SK-N-SH (cell line): ENCODE measurements around the gene PHF21A. TPM values are rescaled to one million over a fixed set of nuclear protein-coding genes. Genes with fewer than 3 reads are reported as not detected.
A peak's percentile ranks its signal among the peaks of the same experiment; 100 is the strongest.

Experiments used
- CTCF ChIA-PET: fragments of 300-600, 350-600 bp; formaldehyde crosslinking; extraction: SDS; loops from one replicate; lab custom pipeline; 2021; lab: Yijun Ruan, JAX
- POLR2A ChIA-PET: fragments of 350-600 bp; sonication (Branson Sonifier 250); formaldehyde crosslinking; extraction: SDS; loops from one replicate; lab custom pipeline; 2020; ENCODE audit warnings: antibody characterized with exemption, inconsistent platforms; lab: Yijun Ruan, JAX
- DNase-seq: peaks from one replicate; pipeline ENCODE4 v3.0.0; 2012
- H2AFZ ChIP-seq: fragments of 200-600 bp; sonication (generic); 2 replicates; pipeline ENCODE4 v1.8.1; 2016; ENCODE audit warnings: antibody characterized with exemption, mild to moderate bottlenecking, low read depth
- H3F3A ChIP-seq: fragments of 200-600 bp; sonication (generic); replicated peaks from 2 replicates; pipeline ENCODE3; 2016; ENCODE audit warnings: antibody characterized with exemption, mild to moderate bottlenecking; ENCODE audit not compliant: insufficient read depth
- H3K27ac ChIP-seq, 2 experiments: fragments of 200-500 bp in 1 of 2; fragments of 200-600 bp in 1 of 2; sonication (Bioruptor generic) in 1 of 2; sonication (generic), shearing (Covaris generic) in 1 of 2; 2 replicates each; pipeline versions ENCODE4 v1.5.1 to v1.6.1; 2014 to 2016; ENCODE audit warnings: low read depth in 2 of 2, inconsistent platforms in 1 of 2, low read length in 1 of 2, mild to moderate bottlenecking in 1 of 2, mixed read lengths in 1 of 2
- H3K27me3 ChIP-seq: fragments of 200-600 bp; sonication (generic), shearing (Covaris generic); 2 replicates; pipeline ENCODE4 v1.6.1; 2016; ENCODE audit warnings: mixed run types; ENCODE audit not compliant: insufficient read depth
- H3K36me3 ChIP-seq, 2 experiments: fragments of 200-500 bp in 1 of 2; fragments of 200-600 bp in 1 of 2; sonication (Bioruptor generic) in 1 of 2; sonication (generic) in 1 of 2; replicated peaks in 1 of 2; 2 replicates each; pipeline versions ENCODE3 to v1.5.1; 2014 to 2016; ENCODE audit warnings: low read length in 1 of 2, mild to moderate bottlenecking in 1 of 2; ENCODE audit not compliant: insufficient read depth in 2 of 2, control insufficient read depth in 1 of 2
- H3K4me1 ChIP-seq, 2 experiments: fragments of 200-500 bp in 1 of 2; fragments of 200-600 bp in 1 of 2; sonication (Bioruptor generic) in 1 of 2; sonication (generic), shearing (Covaris generic) in 1 of 2; 2 replicates each; pipeline versions ENCODE4 v1.5.1 to v1.6.1; 2014 to 2016; ENCODE audit warnings: low read depth in 1 of 2, low read length in 1 of 2, mixed run types in 1 of 2; ENCODE audit not compliant: insufficient read depth in 2 of 2, control insufficient read depth in 1 of 2
- H3K4me2 ChIP-seq: fragments of 200-600 bp; sonication (generic), shearing (Covaris generic); 2 replicates; pipeline ENCODE4 v1.6.1; 2017; ENCODE audit warnings: mixed run types
- H3K4me3 ChIP-seq, 2 experiments: fragments of 200-500 bp in 1 of 2; fragments of 200-600 bp in 1 of 2; sonication (Bioruptor generic) in 1 of 2; sonication (generic), shearing (Covaris generic) in 1 of 2; 2 replicates each; pipeline versions ENCODE4 v1.5.1 to v1.8.1; 2014 to 2016; ENCODE audit warnings: low read depth in 2 of 2, inconsistent platforms in 1 of 2, low read length in 1 of 2, mild to moderate bottlenecking in 1 of 2, mixed read lengths in 1 of 2, moderate library complexity in 1 of 2
- H3K79me2 ChIP-seq: fragments of 200-600 bp; sonication (generic); 2 replicates; pipeline ENCODE4 v1.8.1; 2017; ENCODE audit warnings: mild to moderate bottlenecking; ENCODE audit not compliant: insufficient read depth
- H3K9ac ChIP-seq: fragments of 200-600 bp; sonication (generic); 2 replicates; pipeline ENCODE4 v1.6.1; 2017; ENCODE audit warnings: mixed run types
- H3K9me2 ChIP-seq: fragments of 200-600 bp; sonication (generic); 2 replicates; pipeline ENCODE4 v1.6.1; 2017; ENCODE audit warnings: mixed run types
- H3K9me3 ChIP-seq: fragments of 200-600 bp; sonication (generic); 2 replicates; pipeline ENCODE4 v1.6.1; 2017; ENCODE audit warnings: mixed run types, mild to moderate bottlenecking, moderate library complexity
- H4K20me1 ChIP-seq: fragments of 200-600 bp; sonication (generic); 2 replicates; pipeline ENCODE4 v1.6.1; 2017; ENCODE audit warnings: mild to moderate bottlenecking, mixed run types; ENCODE audit not compliant: insufficient read depth
- ELF1 ChIP-seq: IDR thresholded peaks from 2 replicates; pipeline ENCODE4 v1.4.0; 2012
- FOXM1 ChIP-seq: IDR thresholded peaks from 2 replicates; pipeline ENCODE4 v1.4.0; 2012; ENCODE audit warnings: low read depth, mild to moderate bottlenecking
- GABPA ChIP-seq: IDR thresholded peaks from 2 replicates; pipeline ENCODE4 v1.4.0; 2012; ENCODE audit warnings: low read depth, mild to moderate bottlenecking
- MEF2A ChIP-seq: IDR thresholded peaks from 2 replicates; pipeline ENCODE4 v1.4.0; 2012; ENCODE audit warnings: low read depth, borderline replicate concordance
- NRF1 ChIP-seq: IDR thresholded peaks from 2 replicates; pipeline ENCODE4 v1.6.1; 2012; ENCODE audit warnings: low read depth, mild to moderate bottlenecking, low read length
- POLR2AphosphoS5 ChIP-seq: IDR thresholded peaks from 2 replicates; pipeline ENCODE4 v1.6.1; 2012; ENCODE audit warnings: low read depth, low read length
- TCF12 ChIP-seq: IDR thresholded peaks from 2 replicates; pipeline ENCODE4 v1.4.0; 2012
- YY1 ChIP-seq: IDR thresholded peaks from 2 replicates; pipeline ENCODE4 v1.4.0; 2012; ENCODE audit warnings: low read depth, mild to moderate bottlenecking
- whole genome bisulfite sequencing: methylation state at CpG from one replicate; pipeline ENCODE4 v1.1.6; 2017; ENCODE audit warnings: low lambda C conversion rate; 5-methylcytosine and 5-hydroxymethylcytosine counted together
- polyA plus RNA-seq, 3 experiments: library from polyadenylated mRNA; depleted of rRNA; stranded (reverse); fragments of >200 nt; gene quantifications; 2 replicates each; pipeline ENCODE4 v1.2.3, GENCODE V29; 2012
- TF ChIP-seq, protein P1 (sequence below): fragments of 200-600 bp; sonication (generic); IDR thresholded peaks from 2 replicates; pipeline ENCODE4 v1.6.1; 2017; ENCODE audit warnings: antibody characterized with exemption, mild to moderate bottlenecking, moderate library complexity
- TF ChIP-seq, protein P2 (sequence below): IDR thresholded peaks from 2 replicates; pipeline ENCODE4 v1.4.0; 2012; ENCODE audit warnings: low read depth, borderline replicate concordance
- TF ChIP-seq, protein P3 (sequence below): IDR thresholded peaks from 2 replicates; pipeline ENCODE4 v1.4.0; 2012; ENCODE audit warnings: low read depth
- TF ChIP-seq, protein P4 (sequence below): IDR thresholded peaks from 2 replicates; pipeline ENCODE4; 2012

The PHF21A gene
- polyA plus RNA-seq, 1 of the 3 experiments (the other 2 are of a cell fraction), result 18.8 TPM

DNA sequence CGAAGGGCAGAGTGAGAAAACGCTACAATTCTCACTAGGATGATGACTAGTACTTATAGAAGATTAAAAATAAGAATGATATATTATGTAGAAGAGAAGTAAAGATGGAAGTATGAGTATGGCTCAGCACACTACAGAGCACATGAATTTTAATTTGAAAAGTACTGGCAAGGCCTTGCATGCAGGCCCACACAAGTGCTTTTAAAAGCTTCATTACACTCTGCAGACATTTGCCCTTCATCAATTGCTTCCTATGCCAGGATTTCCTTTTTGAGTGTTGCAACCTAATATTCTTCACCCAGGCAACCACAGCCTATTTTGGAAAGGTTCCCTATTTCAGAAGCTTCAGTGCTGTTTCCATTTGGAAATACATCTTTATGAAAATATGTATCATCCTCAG is 117.7 kb downstream of the PHF21A start:
- H3K9me3 ChIP-seq, result no peaks in the 10 kb centered on the region
- peaks cover 14% of the 10 kb centered on the region for H3K79me2 ChIP-seq
- H3K27ac ChIP-seq, result peak overlapping the region; percentile 10 to 43; a peak in 3 of 4 replicates
- peaks cover 6% of the 10 kb centered on the region; the same call in 1 of the 2 replicates for H4K20me1 ChIP-seq
- H3K36me3 ChIP-seq, result peaks cover 0 to 2% of the 10 kb centered on the region in 2 experiments
- TF ChIP-seq, protein P1, sequence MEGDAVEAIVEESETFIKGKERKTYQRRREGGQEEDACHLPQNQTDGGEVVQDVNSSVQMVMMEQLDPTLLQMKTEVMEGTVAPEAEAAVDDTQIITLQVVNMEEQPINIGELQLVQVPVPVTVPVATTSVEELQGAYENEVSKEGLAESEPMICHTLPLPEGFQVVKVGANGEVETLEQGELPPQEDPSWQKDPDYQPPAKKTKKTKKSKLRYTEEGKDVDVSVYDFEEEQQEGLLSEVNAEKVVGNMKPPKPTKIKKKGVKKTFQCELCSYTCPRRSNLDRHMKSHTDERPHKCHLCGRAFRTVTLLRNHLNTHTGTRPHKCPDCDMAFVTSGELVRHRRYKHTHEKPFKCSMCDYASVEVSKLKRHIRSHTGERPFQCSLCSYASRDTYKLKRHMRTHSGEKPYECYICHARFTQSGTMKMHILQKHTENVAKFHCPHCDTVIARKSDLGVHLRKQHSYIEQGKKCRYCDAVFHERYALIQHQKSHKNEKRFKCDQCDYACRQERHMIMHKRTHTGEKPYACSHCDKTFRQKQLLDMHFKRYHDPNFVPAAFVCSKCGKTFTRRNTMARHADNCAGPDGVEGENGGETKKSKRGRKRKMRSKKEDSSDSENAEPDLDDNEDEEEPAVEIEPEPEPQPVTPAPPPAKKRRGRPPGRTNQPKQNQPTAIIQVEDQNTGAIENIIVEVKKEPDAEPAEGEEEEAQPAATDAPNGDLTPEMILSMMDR, result no peak
- TF ChIP-seq GABPA (peak; percentile 84), ELF1 (peak; percentile 26; the same call in 1 of the 2 replicates), POLR2AphosphoS5 (no peak)
- TF ChIP-seq, all 33 proteins: peak for 2
- H3K27me3 ChIP-seq, result no peaks in the 10 kb centered on the region
- ChIA-PET CTCF (interaction anchor here (0.8 to 3.1 kb wide), 10 partner anchors 9 to 286 kb away, joined by 3 to 29 read pairs (median 4); partner anchors contain the start of gene PEX16), POLR2A (no interaction called here)
- no peak overlapping the region for H3K4me2 ChIP-seq
- DNase-seq, result no peak
- peaks cover 10% of the 10 kb centered on the region for H3F3A ChIP-seq
- no peak overlapping the region for H3K4me3 ChIP-seq
- H3K9me2 ChIP-seq, result no peaks in the 10 kb centered on the region
- peaks cover 0 to 34% of the 10 kb centered on the region in 2 experiments; a peak in 2 of 4 replicates for H3K4me1 ChIP-seq
- H2AFZ ChIP-seq, result 0 out of 2 replicates have a peak overlapping the region, but pooled peaks have one; percentile 42
- 95% methylated on average over 2 of the region's 2 CpGs for WGBS
- H3K9ac ChIP-seq, result no peak overlapping the region

DNA sequence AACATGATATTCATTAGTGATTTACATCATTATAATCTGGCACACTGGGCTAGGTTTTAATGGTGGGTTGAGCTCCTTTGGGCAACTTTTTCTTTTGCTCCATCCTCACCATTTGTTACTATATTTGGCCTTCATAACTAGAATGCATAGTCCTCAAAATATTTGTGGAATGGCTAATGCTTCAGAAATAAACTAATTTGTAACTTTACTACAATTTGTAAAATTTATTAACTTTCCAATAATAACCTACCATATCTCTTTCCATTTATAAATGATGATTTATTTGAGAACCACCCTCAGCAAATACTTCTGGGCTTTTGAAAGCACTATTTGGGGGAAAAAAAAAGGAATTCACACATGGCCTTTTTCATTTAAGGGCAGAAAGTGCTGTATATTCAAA is 119.1 kb downstream of the PHF21A start:
- Histone ChIP-seq H3K9me3 (no peaks in the 10 kb centered on the region), H3K9me2 (no peaks in the 10 kb centered on the region), H3K4me3 (no peak overlapping the region), H3K79me2 (peaks cover 14% of the 10 kb centered on the region), H3K4me2 (no peak overlapping the region), H3K36me3 (peaks cover 0 to 2% of the 10 kb centered on the region in 2 experiments), H2AFZ (no peak overlapping the region), H3K4me1 (peaks cover 5 to 39% of the 10 kb centered on the region in 2 experiments; a peak in 3 of 4 replicates), H3K9ac (no peak overlapping the region), H3F3A (peaks cover 5% of the 10 kb centered on the region), H4K20me1 (peaks cover 6% of the 10 kb centered on the region; the same call in 1 of the 2 replicates), H3K27me3 (no peaks in the 10 kb centered on the region), H3K27ac (peak overlapping the region; percentile 0 to 34; a peak in 2 of 4 replicates)
- no peak for DNase-seq
- ChIA-PET POLR2A (no interaction called here), CTCF (interaction anchor here (0.5 to 3.1 kb wide), 3 partner anchors 38 to 112 kb away, joined by 3 to 29 read pairs (median 4); no protein-coding TSS in a partner anchor)
- TF ChIP-seq TCF12 (no peak), YY1 (no peak), NRF1 (no peak), MEF2A (peak; percentile 14; the same call in 1 of the 2 replicates), FOXM1 (no peak)
- TF ChIP-seq, protein P2, sequence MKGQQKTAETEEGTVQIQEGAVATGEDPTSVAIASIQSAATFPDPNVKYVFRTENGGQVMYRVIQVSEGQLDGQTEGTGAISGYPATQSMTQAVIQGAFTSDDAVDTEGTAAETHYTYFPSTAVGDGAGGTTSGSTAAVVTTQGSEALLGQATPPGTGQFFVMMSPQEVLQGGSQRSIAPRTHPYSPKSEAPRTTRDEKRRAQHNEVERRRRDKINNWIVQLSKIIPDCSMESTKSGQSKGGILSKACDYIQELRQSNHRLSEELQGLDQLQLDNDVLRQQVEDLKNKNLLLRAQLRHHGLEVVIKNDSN, result no peak
- TF ChIP-seq, protein P3, sequence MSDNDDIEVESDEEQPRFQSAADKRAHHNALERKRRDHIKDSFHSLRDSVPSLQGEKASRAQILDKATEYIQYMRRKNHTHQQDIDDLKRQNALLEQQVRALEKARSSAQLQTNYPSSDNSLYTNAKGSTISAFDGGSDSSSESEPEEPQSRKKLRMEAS, result no peak
- TF ChIP-seq, protein P4, sequence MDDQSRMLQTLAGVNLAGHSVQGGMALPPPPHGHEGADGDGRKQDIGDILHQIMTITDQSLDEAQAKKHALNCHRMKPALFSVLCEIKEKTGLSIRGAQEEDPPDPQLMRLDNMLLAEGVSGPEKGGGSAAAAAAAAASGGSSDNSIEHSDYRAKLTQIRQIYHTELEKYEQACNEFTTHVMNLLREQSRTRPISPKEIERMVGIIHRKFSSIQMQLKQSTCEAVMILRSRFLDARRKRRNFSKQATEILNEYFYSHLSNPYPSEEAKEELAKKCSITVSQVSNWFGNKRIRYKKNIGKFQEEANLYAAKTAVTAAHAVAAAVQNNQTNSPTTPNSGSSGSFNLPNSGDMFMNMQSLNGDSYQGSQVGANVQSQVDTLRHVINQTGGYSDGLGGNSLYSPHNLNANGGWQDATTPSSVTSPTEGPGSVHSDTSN, result no peak
